ENCODE data around the gene CARF. TPM values are rescaled to one million over a fixed set of nuclear protein-coding genes. Genes with fewer than 3 reads are reported as not detected.

Gene CARF
- total RNA-seq, 1 donor from 2014 or later, result 12.2 TPM

DNA sequence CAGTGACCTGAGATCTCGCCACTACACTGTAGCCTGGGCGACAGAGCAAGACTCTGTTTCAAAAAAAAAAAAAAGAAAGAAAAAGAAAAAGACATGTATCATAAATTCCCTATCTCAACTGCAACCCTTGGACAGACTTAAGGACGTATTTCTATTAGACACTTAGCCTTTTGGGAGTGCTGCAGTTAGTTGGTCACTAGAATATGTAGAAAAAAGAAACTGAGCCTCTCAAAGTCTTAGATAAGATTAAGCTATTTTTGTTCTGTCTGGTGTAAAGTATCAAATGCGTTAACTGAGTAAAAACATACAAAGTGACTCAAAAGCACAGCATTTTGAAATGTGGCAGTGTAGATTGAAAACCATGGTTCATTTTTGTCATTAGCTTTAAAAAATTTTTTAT, 109.9 kb downstream of the CARF start:
- peak overlapping the region; percentile 2 for H3K27ac ChIP-seq
- no peaks in the 10 kb centered on the region for H3K9me3 ChIP-seq
- H3K4me1 ChIP-seq, result peaks cover 20% of the 10 kb centered on the region
- intact Hi-C loops (cut with DNase I), result no loop called here
- no peaks in the 10 kb centered on the region for H3K36me3 ChIP-seq
- ATAC-seq (no peak), DNase-seq (no peak)
- no peaks in the 10 kb centered on the region for H3K27me3 ChIP-seq
- TF ChIP-seq, protein P1, sequence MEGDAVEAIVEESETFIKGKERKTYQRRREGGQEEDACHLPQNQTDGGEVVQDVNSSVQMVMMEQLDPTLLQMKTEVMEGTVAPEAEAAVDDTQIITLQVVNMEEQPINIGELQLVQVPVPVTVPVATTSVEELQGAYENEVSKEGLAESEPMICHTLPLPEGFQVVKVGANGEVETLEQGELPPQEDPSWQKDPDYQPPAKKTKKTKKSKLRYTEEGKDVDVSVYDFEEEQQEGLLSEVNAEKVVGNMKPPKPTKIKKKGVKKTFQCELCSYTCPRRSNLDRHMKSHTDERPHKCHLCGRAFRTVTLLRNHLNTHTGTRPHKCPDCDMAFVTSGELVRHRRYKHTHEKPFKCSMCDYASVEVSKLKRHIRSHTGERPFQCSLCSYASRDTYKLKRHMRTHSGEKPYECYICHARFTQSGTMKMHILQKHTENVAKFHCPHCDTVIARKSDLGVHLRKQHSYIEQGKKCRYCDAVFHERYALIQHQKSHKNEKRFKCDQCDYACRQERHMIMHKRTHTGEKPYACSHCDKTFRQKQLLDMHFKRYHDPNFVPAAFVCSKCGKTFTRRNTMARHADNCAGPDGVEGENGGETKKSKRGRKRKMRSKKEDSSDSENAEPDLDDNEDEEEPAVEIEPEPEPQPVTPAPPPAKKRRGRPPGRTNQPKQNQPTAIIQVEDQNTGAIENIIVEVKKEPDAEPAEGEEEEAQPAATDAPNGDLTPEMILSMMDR (IDR thresholded peaks at IDR 0.05), result no peak
- no peak overlapping the region for H3K4me3 ChIP-seq

DNA sequence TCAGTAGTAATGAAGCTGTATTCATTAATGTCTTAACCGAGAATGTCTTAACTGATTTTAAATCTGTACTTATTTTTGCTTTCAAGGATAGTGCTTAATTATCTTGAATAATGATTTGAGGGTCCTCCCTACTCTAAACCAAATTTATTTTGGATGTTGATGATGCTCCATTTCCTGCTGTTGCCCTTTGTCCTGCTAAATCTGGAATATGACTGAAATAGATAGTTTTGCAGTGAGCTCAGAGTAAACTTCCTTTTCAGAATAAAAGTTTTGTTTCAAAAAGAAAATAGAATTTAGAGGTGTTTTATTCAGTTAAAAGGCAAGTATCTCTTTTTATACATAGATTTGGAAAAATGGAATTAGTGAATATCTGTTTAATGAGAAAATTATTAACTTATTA, 110.7 kb downstream of the CARF start:
- intact Hi-C loops (cut with DNase I), result no loop called here
- no peak for DNase-seq
- Histone ChIP-seq H3K4me1 (peaks cover 20% of the 10 kb centered on the region), H3K9me3 (no peaks in the 10 kb centered on the region), H3K27me3 (no peaks in the 10 kb centered on the region), H3K4me3 (no peak overlapping the region), H3K27ac (peak overlapping the region; percentile 6), H3K36me3 (no peaks in the 10 kb centered on the region)
- TF ChIP-seq, protein P1 (IDR thresholded peaks at IDR 0.05), result no peak
- ATAC-seq, result no peak

DNA sequence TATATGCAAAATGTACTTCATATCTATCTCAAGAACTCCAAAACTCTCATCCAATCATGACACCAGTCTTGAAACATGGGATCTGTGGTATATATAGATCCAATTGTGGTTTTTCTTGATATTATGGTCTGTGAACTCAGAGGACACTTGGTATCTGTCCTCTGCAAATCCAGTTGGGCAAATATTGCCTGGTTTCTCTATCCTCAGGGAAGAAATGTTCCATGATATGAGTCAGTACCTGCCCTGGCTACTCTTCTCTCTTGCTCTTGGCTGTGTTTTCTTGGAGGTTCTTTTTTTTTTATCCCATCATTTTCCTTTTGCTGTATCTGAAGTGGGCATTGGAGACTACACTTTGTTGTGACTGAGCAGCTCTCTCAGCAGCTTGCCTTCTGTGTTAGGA, 113.5 kb downstream of the CARF start:
- no peak overlapping the region for H3K4me3 ChIP-seq
- DNase-seq (no peak), ATAC-seq (no peak)
- no peaks in the 10 kb centered on the region for H3K9me3 ChIP-seq
- TF ChIP-seq, protein P1 (IDR thresholded peaks at IDR 0.05), result no peak
- intact Hi-C loops (cut with DNase I), result no loop called here
- H3K4me1 ChIP-seq, result peaks cover 20% of the 10 kb centered on the region
- no peaks in the 10 kb centered on the region for H3K27me3 ChIP-seq
- no peak overlapping the region for H3K27ac ChIP-seq
- no peaks in the 10 kb centered on the region for H3K36me3 ChIP-seq

DNA sequence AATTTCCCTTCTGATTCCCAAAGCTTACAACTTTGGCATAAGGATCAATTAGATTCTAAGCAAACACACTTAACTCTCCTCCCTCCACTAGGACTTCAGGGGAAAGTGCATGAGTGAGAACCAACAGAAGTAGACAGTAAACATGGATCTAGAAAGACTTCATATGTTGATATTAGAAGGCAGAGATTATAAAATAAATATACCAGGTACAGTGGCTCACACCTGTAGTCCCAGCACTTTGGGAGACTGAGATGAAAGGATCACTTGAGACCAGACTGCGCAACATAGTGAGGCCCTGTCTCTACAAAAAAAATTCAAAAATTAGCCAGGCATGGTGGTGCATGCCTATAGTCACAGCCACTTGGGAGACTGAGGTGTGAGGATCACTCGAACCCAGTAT, 118.5 kb downstream of the CARF start:
- TF ChIP-seq, protein P1 (IDR thresholded peaks at IDR 0.05), result no peak
- peaks cover 3% of the 10 kb centered on the region for H3K4me1 ChIP-seq
- ATAC-seq (peak; percentile 56), DNase-seq (no peak)
- H3K27ac ChIP-seq, result no peak overlapping the region
- H3K9me3 ChIP-seq, result no peaks in the 10 kb centered on the region
- no peak overlapping the region for H3K4me3 ChIP-seq
- no peaks in the 10 kb centered on the region for H3K36me3 ChIP-seq
- intact Hi-C loops (cut with DNase I), result no loop called here
- no peaks in the 10 kb centered on the region for H3K27me3 ChIP-seq

DNA sequence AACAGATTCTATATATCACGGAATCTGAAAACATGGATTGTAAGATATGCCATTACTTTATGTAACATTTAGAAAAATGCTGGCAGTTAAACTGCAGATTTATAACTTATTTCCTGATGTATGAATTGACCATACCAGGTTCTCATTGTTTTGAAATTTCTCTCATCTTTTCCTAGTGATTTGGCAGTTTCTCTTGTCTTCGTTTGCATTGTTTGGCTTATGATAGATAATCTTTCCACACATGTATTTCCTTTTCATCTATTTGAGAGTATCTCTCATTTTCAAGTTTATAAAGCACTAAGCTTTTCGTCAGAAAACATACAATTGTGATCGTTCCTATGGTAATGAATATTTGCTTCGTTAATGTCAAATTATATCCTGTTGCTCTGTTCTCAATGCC, 118.9 kb downstream of the CARF start:
- intact Hi-C loops (cut with DNase I), result no loop called here
- Histone ChIP-seq H3K4me3 (no peak overlapping the region), H3K9me3 (no peaks in the 10 kb centered on the region), H3K27ac (no peak overlapping the region), H3K36me3 (no peaks in the 10 kb centered on the region), H3K4me1 (peaks cover 7% of the 10 kb centered on the region), H3K27me3 (no peaks in the 10 kb centered on the region)
- no peak for DNase-seq
- no peak for ATAC-seq
- TF ChIP-seq, protein P1 (IDR thresholded peaks at IDR 0.05), result no peak

DNA sequence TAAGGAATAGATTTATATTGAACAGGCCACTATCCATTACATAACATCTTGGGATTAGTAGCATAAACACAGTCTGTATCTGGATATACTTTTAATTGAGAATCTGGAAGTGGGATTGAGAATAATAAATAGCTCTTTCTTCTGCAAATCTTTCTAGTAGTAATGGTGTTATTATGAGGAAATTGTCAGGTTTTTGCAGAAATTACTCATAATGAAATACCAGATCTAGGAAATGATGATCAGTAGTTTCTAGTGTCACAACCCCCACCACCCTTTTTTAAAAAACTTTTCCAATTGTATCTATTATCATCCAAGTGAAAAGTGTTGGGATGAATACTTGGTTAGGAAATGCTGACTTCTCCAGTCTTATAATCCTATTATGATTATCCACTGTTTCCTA, 121.3 kb downstream of the CARF start:
- Histone ChIP-seq H3K27ac (no peak overlapping the region), H3K27me3 (no peaks in the 10 kb centered on the region), H3K9me3 (no peaks in the 10 kb centered on the region), H3K4me1 (peaks cover 23% of the 10 kb centered on the region), H3K36me3 (no peaks in the 10 kb centered on the region), H3K4me3 (no peak overlapping the region)
- DNase-seq, result no peak
- intact Hi-C loops (cut with DNase I), result no loop called here
- no peak for ATAC-seq
- TF ChIP-seq, protein P1 (IDR thresholded peaks at IDR 0.05), result no peak
